Keratinocyte (primary cell): ENCODE measurements around the gene USP47. TPM values are rescaled to one million over a fixed set of nuclear protein-coding genes. Genes with fewer than 3 reads are reported as not detected.

Experiments used
- DNase-seq: peaks from one replicate; pipeline ENCODE4 v3.0.0-alpha.2; 2011; ENCODE audit warnings: low read depth, missing footprints, low spot score
- FAIRE-seq: peaks from 2 replicates; lab custom pipeline; 2011; peaks lifted over from hg19 to GRCh38; lab: Jason Lieb, UNC
- H2AFZ ChIP-seq: 2 replicates; pipeline ENCODE4 v1.6.0; 2012; ENCODE audit warnings: low read length, control low read depth, inconsistent platforms; ENCODE audit not compliant: control insufficient read depth
- H3K27ac ChIP-seq: 2 replicates; pipeline ENCODE4 v1.5.1; 2011; ENCODE audit warnings: low read length; ENCODE audit not compliant: control insufficient read depth, insufficient read depth
- H3K27me3 ChIP-seq: 3 replicates; pipeline ENCODE4 v1.6.0; 2011; ENCODE audit warnings: low read length; ENCODE audit not compliant: control insufficient read depth, insufficient read depth; ENCODE audit errors: extremely low read depth
- H3K36me3 ChIP-seq, 2 experiments: 2 replicates in 1 of 2; 3 replicates in 1 of 2; pipeline ENCODE4 v1.5.1; 2011; ENCODE audit warnings: low read length in 2 of 2, mild to moderate bottlenecking in 1 of 2; ENCODE audit not compliant: control insufficient read depth in 2 of 2, insufficient read depth in 2 of 2; ENCODE audit errors: extremely low read depth in 1 of 2
- H3K4me1 ChIP-seq: 3 replicates; pipeline ENCODE4 v1.5.1; 2011; ENCODE audit warnings: low read length; ENCODE audit not compliant: control insufficient read depth, insufficient read depth; ENCODE audit errors: extremely low read depth
- H3K4me2 ChIP-seq: 3 replicates; pipeline ENCODE4 v1.6.0; 2011; ENCODE audit warnings: low read depth, low read length; ENCODE audit not compliant: control insufficient read depth, insufficient read depth; ENCODE audit errors: extremely low read depth
- H3K4me3 ChIP-seq, 3 experiments: fragments of 200-600 bp in 1 of 3; sonication (generic) in 1 of 3; 2 replicates in 2 of 3; 3 replicates in 1 of 3; pipeline ENCODE4 v1.5.1; 2011 to 2016; ENCODE audit warnings: low read length in 3 of 3, mild to moderate bottlenecking in 3 of 3, control low read depth in 2 of 3, inconsistent platforms in 1 of 3, low read depth in 1 of 3, mixed read lengths in 1 of 3, mixed run types in 1 of 3, moderate library complexity in 1 of 3; ENCODE audit not compliant: control insufficient read depth in 2 of 3, insufficient read depth in 2 of 3; ENCODE audit errors: extremely low read depth in 1 of 3
- H3K79me2 ChIP-seq: 2 replicates; pipeline ENCODE4 v1.6.0; 2012; ENCODE audit warnings: low read length; ENCODE audit not compliant: control insufficient read depth, insufficient read depth
- H3K9ac ChIP-seq: 3 replicates; pipeline ENCODE4 v1.6.0; 2011; ENCODE audit warnings: low read length; ENCODE audit not compliant: control insufficient read depth, insufficient read depth; ENCODE audit errors: extremely low read depth
- H3K9me1 ChIP-seq: 3 replicates; pipeline ENCODE4 v1.6.0; 2011; ENCODE audit warnings: low read length; ENCODE audit not compliant: control insufficient read depth, insufficient read depth; ENCODE audit errors: extremely low read depth
- H3K9me3 ChIP-seq: 2 replicates; pipeline ENCODE4 v1.5.1; 2012; ENCODE audit warnings: low read depth, low read length; ENCODE audit not compliant: control insufficient read depth
- H4K20me1 ChIP-seq: 3 replicates; pipeline ENCODE4 v1.6.0; 2011; ENCODE audit warnings: low read length; ENCODE audit not compliant: control insufficient read depth, insufficient read depth; ENCODE audit errors: extremely low read depth
- CTCF ChIP-seq, 3 experiments: IDR thresholded peaks in 1 of 3; conservative IDR thresholded peaks in 1 of 3; optimal IDR thresholded peaks in 1 of 3; 2 replicates in 2 of 3; 3 replicates in 1 of 3; pipeline versions ENCODE3 to v1.5.1; 2011; ENCODE audit warnings: low read length in 3 of 3, mild to moderate bottlenecking in 3 of 3, moderate library complexity in 2 of 3, control low read depth in 1 of 3, inconsistent platforms in 1 of 3; ENCODE audit not compliant: insufficient read depth in 2 of 3; ENCODE audit errors: extremely low read depth in 1 of 3
- EZH2 ChIP-seq: IDR thresholded peaks from one replicate; pipeline ENCODE4 v1.6.1; 2012; ENCODE audit warnings: inconsistent platforms, mild to moderate bottlenecking, low read length, moderate library complexity
- dilution Hi-C: fragments of 300-500 bp; cut with MboI; formaldehyde crosslinking; loops from one replicate; pipeline ENCODE4 v1.7.0; 2020; ENCODE audit warnings: low sequenced_read_pairs; ENCODE audit not compliant: extremely low pct_ligation_motif_present
- polyA plus RNA-seq, 5 experiments: library from polyadenylated mRNA; depleted of rRNA in 3 of 5; stranded (reverse) in 3 of 5; stranded (forward) in 1 of 5; unstranded in 1 of 5; fragments of >200 nt; gene quantifications; 1 replicate in 1 of 5; 2 replicates in 3 of 5; 3 replicates in 1 of 5; pipeline versions ENCODE4 v1.2.1 to v1.2.3, GENCODE V29; 2011 to 2012; ENCODE audit warnings: missing spikeins in 2 of 5, low read depth in 1 of 5, low replicate concordance in 1 of 5

USP47 gene
- polyA plus RNA-seq, 1 donor (not counting 4 experiments of a cell fraction or from before 2014, with no cell fraction given), result 22.4 TPM

GRCh38 chr11:11947825-11948224 is 106.1 kb downstream of the USP47 start:
- Histone ChIP-seq H3K36me3 (peaks cover 4 to 6% of the 10 kb centered on the region in 2 experiments), H3K9me3 (no peaks in the 10 kb centered on the region), H4K20me1 (no peaks in the 10 kb centered on the region), H3K27me3 (no peaks in the 10 kb centered on the region), H3K4me3 (no peak overlapping the region), H3K9me1 (no peaks in the 10 kb centered on the region), H2AFZ (no peak overlapping the region), H3K4me1 (no peaks in the 10 kb centered on the region), H3K4me2 (no peak overlapping the region), H3K9ac (no peak overlapping the region), H3K27ac (no peak overlapping the region), H3K79me2 (no peaks in the 10 kb centered on the region)
- DNase-seq, result no peak
- dilution Hi-C loops, result no loop called here
- no peak for FAIRE-seq
- TF ChIP-seq EZH2, result no peak
- TF ChIP-seq CTCF (optimal IDR thresholded peaks at IDR 0.05 in 1 of 3, IDR thresholded peaks at IDR 0.05 in 1 of 3, conservative IDR thresholded peaks at IDR 0.05 in 1 of 3; ENCODE audit: extremely low read depth in 1 of 3, insufficient read depth in 2 of 3, low read length in 3 of 3), result no peak

GRCh38 chr11:11948242-11948947 is 106.6 kb downstream of the USP47 start:
- Histone ChIP-seq H2AFZ (no peak overlapping the region), H3K27ac (no peak overlapping the region), H3K4me2 (no peak overlapping the region), H3K9ac (no peak overlapping the region), H3K4me1 (no peaks in the 10 kb centered on the region), H3K36me3 (peaks cover 3 to 5% of the 10 kb centered on the region in 2 experiments), H3K27me3 (no peaks in the 10 kb centered on the region), H4K20me1 (no peaks in the 10 kb centered on the region), H3K9me3 (no peaks in the 10 kb centered on the region), H3K9me1 (no peaks in the 10 kb centered on the region), H3K4me3 (no peak overlapping the region), H3K79me2 (no peaks in the 10 kb centered on the region)
- dilution Hi-C loops, result no loop called here
- no peak for DNase-seq
- TF ChIP-seq EZH2, result no peak
- TF ChIP-seq CTCF (optimal IDR thresholded peaks at IDR 0.05 in 1 of 3, IDR thresholded peaks at IDR 0.05 in 1 of 3, conservative IDR thresholded peaks at IDR 0.05 in 1 of 3; ENCODE audit: extremely low read depth in 1 of 3, insufficient read depth in 2 of 3, low read length in 3 of 3), result no peak
- no peak for FAIRE-seq
